HG03060 (cell line): ENCODE measurements around the gene TNFRSF8.

Experiments
- ATAC-seq: cut with Tn5 transposase; IDR thresholded peaks from one replicate; pipeline ENCODE4 v1.9.1; 2021; ENCODE audit warnings: low read depth, moderate number of reproducible peaks; ENCODE audit not compliant: unreplicated experiment

TNFRSF8 gene

GRCh38 chr1:12151465-12151864 is 88.4 kb downstream of the TNFRSF8 start:
- ATAC-seq: no peak

GRCh38 chr1:12152113-12152891 is 89.2 kb downstream of the TNFRSF8 start:
- peak; percentile 41 for ATAC-seq

GRCh38 chr1:12153181-12153785 is 90.2 kb downstream of the TNFRSF8 start:
- peak; percentile 27 for ATAC-seq

- ATAC-seq: no peak
Measured at GRCh38 chr1:12155328-12155727, 92.2 kb downstream of the TNFRSF8 start.

GRCh38 chr1:12157366-12158231 is 94.5 kb downstream of the TNFRSF8 start:
- ATAC-seq: no peak

- ATAC-seq: no peak
Measured at GRCh38 chr1:12158357-12159092, 95.4 kb downstream of the TNFRSF8 start.

GRCh38 chr1:12159816-12160215 is 96.7 kb downstream of the TNFRSF8 start:
- no peak for ATAC-seq

- no peak for ATAC-seq
Measured at GRCh38 chr1:12161324-12161661, 98.2 kb downstream of the TNFRSF8 start.

GRCh38 chr1:12161662-12162458 is 98.8 kb downstream of the TNFRSF8 start:
- ATAC-seq: peak; percentile 73

GRCh38 chr1:12162459-12163137 is 99.5 kb downstream of the TNFRSF8 start:
- no peak for ATAC-seq

- ATAC-seq: no peak
Measured at GRCh38 chr1:12163210-12163609, 100.1 kb downstream of the TNFRSF8 start.

GRCh38 chr1:12164210-12164609 is 101.1 kb downstream of the TNFRSF8 start:
- no peak for ATAC-seq

GRCh38 chr1:12165342-12165741 is 102.2 kb downstream of the TNFRSF8 start:
- ATAC-seq: no peak

GRCh38 chr1:12166834-12167492 is 103.9 kb downstream of the TNFRSF8 start, which contains the start of gene TNFRSF1B:
TNFRSF1B (plus strand) TSS chr1:12166991; CDS start chr1:12167092, 101 bp downstream.
- no peak for ATAC-seq

- no peak for ATAC-seq
Measured at GRCh38 chr1:12167493-12168429, 104.7 kb downstream of the TNFRSF8 start.

GRCh38 chr1:12168451-12169160 is 105.5 kb downstream of the TNFRSF8 start:
- no peak for ATAC-seq
